ENCODE measurements around the gene OTOG. TPM values are rescaled to one million over a fixed set of nuclear protein-coding genes. Genes with fewer than 3 reads are reported as not detected.

The OTOG gene
- total RNA-seq, 1 donor from 2014 or later: 0.12 TPM

Other genes with a start within 250 kb of the OTOG start
- gene NCR3LG1, start 195.5 kb upstream of the OTOG start, total RNA-seq: 8.2 TPM
- gene KCNJ11, start 158.6 kb upstream of the OTOG start, total RNA-seq: 11.9 TPM
- 1.3 TPM for gene ABCC8, start 70.4 kb upstream of the OTOG start, total RNA-seq
- 176 TPM for gene USH1C, start 2.8 kb upstream of the OTOG start, total RNA-seq
- not detected for gene MYOD1, start 172.3 kb downstream of the OTOG start, total RNA-seq
- gene KCNC1, start 187.5 kb downstream of the OTOG start, total RNA-seq: not detected